HEK293 (cell line): ENCODE measurements around the gene HNRNPM.

ENCODE experiments used
- ELK4 ChIP-seq: IDR thresholded peaks from 2 replicates; pipeline ENCODE4 v1.6.1; 2011; ENCODE audit warnings: mild to moderate bottlenecking, low read depth, low read length, borderline replicate concordance
- ZNF121 ChIP-seq: fragments of 450-650 bp; formaldehyde crosslinking; IDR thresholded peaks from 2 replicates; pipeline ENCODE4 v1.5.1; 2016; ENCODE audit warnings: missing biosample characterization, missing genetic modification characterization
- ZNF335 ChIP-seq: fragments of 450-650 bp; formaldehyde crosslinking; conservative IDR thresholded peaks from 2 replicates; pipeline ENCODE4 v1.5.1; 2016; ENCODE audit warnings: missing biosample characterization, missing genetic modification characterization
- ZNF529 ChIP-seq: fragments of 450-650 bp; formaldehyde crosslinking; IDR thresholded peaks from 2 replicates; pipeline ENCODE4 v1.5.1; 2017; ENCODE audit warnings: missing genetic modification characterization, missing biosample characterization; ENCODE audit not compliant: insufficient replicate concordance
- TF ChIP-seq, protein P1 (sequence below): fragments of 450-650 bp; formaldehyde crosslinking; IDR thresholded peaks from 2 replicates; pipeline ENCODE4 v1.5.1; 2016; ENCODE audit warnings: missing biosample characterization, missing genetic modification characterization, borderline replicate concordance

GRCh38 chr19:8483165-8483564 is 38.4 kb downstream of the HNRNPM start:
- TF ChIP-seq ZNF335 (no peak), ELK4 (no peak), ZNF529 (tag by site-specific recombination) (no peak), ZNF121 (tag by site-specific recombination) (no peak)
- TF ChIP-seq, protein P1, sequence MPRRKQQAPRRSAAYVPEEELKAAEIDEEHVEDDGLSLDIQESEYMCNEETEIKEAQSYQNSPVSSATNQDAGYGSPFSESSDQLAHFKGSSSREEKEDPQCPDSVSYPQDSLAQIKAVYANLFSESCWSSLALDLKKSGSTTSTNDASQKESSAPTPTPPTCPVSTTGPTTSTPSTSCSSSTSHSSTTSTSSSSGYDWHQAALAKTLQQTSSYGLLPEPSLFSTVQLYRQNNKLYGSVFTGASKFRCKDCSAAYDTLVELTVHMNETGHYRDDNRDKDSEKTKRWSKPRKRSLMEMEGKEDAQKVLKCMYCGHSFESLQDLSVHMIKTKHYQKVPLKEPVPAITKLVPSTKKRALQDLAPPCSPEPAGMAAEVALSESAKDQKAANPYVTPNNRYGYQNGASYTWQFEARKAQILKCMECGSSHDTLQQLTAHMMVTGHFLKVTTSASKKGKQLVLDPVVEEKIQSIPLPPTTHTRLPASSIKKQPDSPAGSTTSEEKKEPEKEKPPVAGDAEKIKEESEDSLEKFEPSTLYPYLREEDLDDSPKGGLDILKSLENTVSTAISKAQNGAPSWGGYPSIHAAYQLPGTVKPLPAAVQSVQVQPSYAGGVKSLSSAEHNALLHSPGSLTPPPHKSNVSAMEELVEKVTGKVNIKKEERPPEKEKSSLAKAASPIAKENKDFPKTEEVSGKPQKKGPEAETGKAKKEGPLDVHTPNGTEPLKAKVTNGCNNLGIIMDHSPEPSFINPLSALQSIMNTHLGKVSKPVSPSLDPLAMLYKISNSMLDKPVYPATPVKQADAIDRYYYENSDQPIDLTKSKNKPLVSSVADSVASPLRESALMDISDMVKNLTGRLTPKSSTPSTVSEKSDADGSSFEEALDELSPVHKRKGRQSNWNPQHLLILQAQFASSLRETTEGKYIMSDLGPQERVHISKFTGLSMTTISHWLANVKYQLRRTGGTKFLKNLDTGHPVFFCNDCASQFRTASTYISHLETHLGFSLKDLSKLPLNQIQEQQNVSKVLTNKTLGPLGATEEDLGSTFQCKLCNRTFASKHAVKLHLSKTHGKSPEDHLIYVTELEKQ (tag by site-specific recombination): no peak
